ENCODE measurements around the gene ARHGAP15.

Gene ARHGAP15

GRCh38 chr2:143588746-143589145, 459.5 kb downstream of the ARHGAP15 start:
- no peak overlapping the region for H3K27ac ChIP-seq
- TF ChIP-seq CTCF (conservative IDR thresholded peaks at IDR 0.05), result no peak

- TF ChIP-seq CTCF (conservative IDR thresholded peaks at IDR 0.05), result no peak
- no peak overlapping the region for H3K27ac ChIP-seq
Observed at GRCh38 chr2:143594161-143594560, 464.9 kb downstream of the ARHGAP15 start.

- no peak for TF ChIP-seq CTCF (conservative IDR thresholded peaks at IDR 0.05)
Observed at GRCh38 chr2:143594745-143595144, 465.5 kb downstream of the ARHGAP15 start.

GRCh38 chr2:143600116-143600515, 470.9 kb downstream of the ARHGAP15 start:
- no peak for TF ChIP-seq CTCF (conservative IDR thresholded peaks at IDR 0.05)
- H3K27ac ChIP-seq, result no peak overlapping the region

More at GRCh38 chr2:143594745-143595144, 465.5 kb downstream of the ARHGAP15 start:
- no peak overlapping the region for H3K27ac ChIP-seq

- TF ChIP-seq CTCF (conservative IDR thresholded peaks at IDR 0.05), result no peak
- H3K27ac ChIP-seq, result no peak overlapping the region
Observed at GRCh38 chr2:143601828-143602227, 472.6 kb downstream of the ARHGAP15 start.

GRCh38 chr2:143603035-143603655, 473.9 kb downstream of the ARHGAP15 start:
- no peak for TF ChIP-seq CTCF (conservative IDR thresholded peaks at IDR 0.05)
- H3K27ac ChIP-seq, result no peak overlapping the region

GRCh38 chr2:143603846-143604565, 474.8 kb downstream of the ARHGAP15 start:
- H3K27ac ChIP-seq, result no peak overlapping the region
- no peak for TF ChIP-seq CTCF (conservative IDR thresholded peaks at IDR 0.05)
